Choroid plexus epithelial cell (primary cell): ENCODE measurements around the gene AGPS.
"Not testable (repeated sequence)": the region's sequence is repeated elsewhere in the genome, so short reads cannot be mapped to it uniquely, and the experiment has no call there.

ENCODE experiments used
- DNase-seq: peaks from one replicate; pipeline ENCODE4 v3.0.0-alpha.2; 2010; ENCODE audit warnings: low read depth
- H3K4me3 ChIP-seq: 2 replicates; pipeline ENCODE4 v1.5.1; 2011; ENCODE audit warnings: low read depth, mild to moderate bottlenecking, control low read depth, low read length, moderate library complexity
- CTCF ChIP-seq: conservative IDR thresholded peaks from 2 replicates; pipeline ENCODE4 v1.5.1; 2011; ENCODE audit warnings: low read depth, mild to moderate bottlenecking, control low read depth, inconsistent platforms, low read length, moderate library complexity

The AGPS gene

DNA sequence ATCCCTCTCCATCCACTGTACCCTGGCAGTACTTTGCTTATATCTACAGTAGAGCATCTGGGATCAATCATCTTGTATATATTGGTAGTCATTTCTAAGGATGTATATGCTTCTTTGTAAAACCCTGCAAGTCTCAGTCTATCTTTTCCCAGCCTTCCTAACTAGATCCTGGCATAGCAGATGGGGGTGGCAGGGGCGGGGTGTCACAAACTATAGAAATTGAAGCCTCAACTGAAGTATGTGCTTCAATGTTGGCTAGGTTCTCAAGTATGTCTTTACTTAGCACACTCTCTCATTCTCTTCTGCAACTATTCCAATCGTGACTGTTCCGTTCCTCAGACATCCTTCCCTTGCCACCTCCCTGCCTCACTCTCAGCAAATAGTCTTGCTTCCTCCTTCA lies 30.1 kb upstream of the AGPS start:
- TF ChIP-seq CTCF, result no peak
- no peak for DNase-seq
- H3K4me3 ChIP-seq, result no peak overlapping the region

GRCh38 chr2:177363332-177363731 lies 29.2 kb upstream of the AGPS start:
- DNase-seq, result no peak
- no peak overlapping the region for H3K4me3 ChIP-seq
- TF ChIP-seq CTCF, result no peak

GRCh38 chr2:177365764-177366163 lies 26.8 kb upstream of the AGPS start:
- not testable (repeated sequence) for DNase-seq, H3K4me3 ChIP-seq

DNA sequence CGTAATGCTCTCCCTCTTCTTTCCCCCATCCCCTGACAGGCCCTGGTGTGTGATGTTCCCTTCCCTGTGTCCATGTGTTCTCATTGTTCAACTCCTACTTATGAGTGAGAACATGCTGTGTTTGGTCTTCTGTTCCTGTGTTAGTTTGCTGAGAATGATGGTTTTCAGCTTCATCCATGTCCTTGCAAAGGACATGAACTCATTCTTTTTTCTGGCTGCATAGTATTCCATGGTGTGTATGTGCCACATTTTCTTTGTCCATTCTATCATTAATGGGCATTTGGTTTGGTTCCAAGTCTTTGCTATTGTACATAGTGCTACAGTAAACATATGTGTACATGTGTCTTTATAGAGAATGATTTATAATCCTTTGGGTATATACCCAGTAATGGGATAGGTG lies 24.6 kb upstream of the AGPS start:
- H3K4me3 ChIP-seq, DNase-seq: not testable (repeated sequence)

DNA sequence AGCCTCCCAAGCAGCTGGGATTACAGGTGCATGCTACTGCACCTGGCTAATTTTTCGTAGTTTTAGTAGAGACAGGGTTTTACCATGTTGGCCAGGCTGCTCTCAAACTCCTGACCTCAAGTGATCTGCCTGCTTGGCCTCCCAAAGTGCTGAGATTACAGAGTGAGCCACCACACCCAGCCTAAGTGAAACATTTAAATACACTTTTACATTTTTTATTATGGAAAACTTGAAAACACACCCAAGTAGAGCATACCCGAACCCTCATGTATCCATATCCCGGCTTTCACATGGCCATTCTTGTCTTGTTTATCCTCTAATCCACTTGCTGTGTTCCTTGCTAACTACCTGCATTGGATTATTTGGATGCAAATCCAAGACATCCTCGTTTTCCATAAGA lies 13.2 kb upstream of the AGPS start:
- TF ChIP-seq CTCF, result no peak
- no peak for DNase-seq
- H3K4me3 ChIP-seq, result no peak overlapping the region

GRCh38 chr2:177380181-177380580 lies 12.4 kb upstream of the AGPS start:
- no peak overlapping the region for H3K4me3 ChIP-seq

DNA sequence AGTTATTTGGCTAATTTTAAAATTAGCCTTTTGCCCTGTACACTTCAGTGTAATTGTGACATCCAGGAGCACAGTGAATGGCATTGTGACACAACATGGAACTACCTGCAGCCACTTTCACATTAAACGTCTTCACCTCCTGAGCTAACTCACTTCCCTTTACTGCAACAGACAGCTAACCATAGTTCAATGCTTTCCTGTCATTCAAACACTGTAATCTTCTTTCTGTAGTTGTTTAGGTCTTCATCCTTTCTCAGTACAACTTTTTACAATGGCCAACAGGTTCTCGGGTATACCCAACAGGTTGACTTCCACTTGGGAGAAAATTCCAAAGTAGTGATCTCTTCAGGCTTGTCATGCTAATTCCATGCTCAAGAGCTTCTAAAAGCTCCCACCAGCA lies 8.6 kb upstream of the AGPS start:
- TF ChIP-seq CTCF, result no peak
- H3K4me3 ChIP-seq, result no peak overlapping the region
- no peak for DNase-seq

More at GRCh38 chr2:177380181-177380580, 12.4 kb upstream of the AGPS start:
- no peak for DNase-seq
- TF ChIP-seq CTCF, result no peak

GRCh38 chr2:177385151-177385550 lies 7.4 kb upstream of the AGPS start:
- DNase-seq, result no peak
- no peak overlapping the region for H3K4me3 ChIP-seq
- TF ChIP-seq CTCF, result no peak
